Measurements from ENCODE around the gene KCNN4. TPM values are rescaled to one million over a fixed set of nuclear protein-coding genes. Genes with fewer than 3 reads are reported as not detected.
A peak's percentile ranks its signal among the peaks of the same experiment; 100 is the strongest.

KCNN4 gene
- total and polyA plus RNA-seq, 2 donors (not counting 1 experiment from before 2014, with no cell fraction given) = 107 to 267 TPM

DNA sequence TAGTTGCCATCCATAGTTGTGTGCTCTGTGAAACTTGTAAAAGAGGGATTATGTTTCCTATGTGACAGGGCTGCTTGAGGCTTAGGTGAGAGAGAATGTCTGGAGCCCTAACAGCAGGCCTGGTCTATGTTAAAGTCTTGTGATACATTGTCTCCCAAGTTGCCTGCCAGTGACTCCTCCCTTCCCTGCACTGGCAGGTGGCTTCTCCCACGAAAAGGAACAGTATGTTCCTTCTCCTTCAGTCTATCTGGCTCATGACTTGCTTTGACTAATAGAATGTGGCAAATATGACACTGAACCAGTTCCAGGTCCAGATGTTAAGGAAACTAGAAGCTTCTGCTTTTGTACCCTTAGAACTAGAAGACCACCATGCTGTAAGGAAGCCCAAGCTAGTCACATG lies 5.9 kb upstream of the KCNN4 start:
- Mint-ChIP-seq H3K9me3 (ENCODE audit: insufficient read depth) (no peaks in the 10 kb centered on the region), H3K4me3 (no peak overlapping the region)
- H3K4me2 ChIP-seq (replicated peaks; ENCODE audit: low read depth, low read length, poor library complexity, severe bottlenecking) = no peak overlapping the region

More for the DNA sequence above, 5.9 kb upstream of the KCNN4 start:
- Histone ChIP-seq H3K4me3 (ENCODE audit: control extremely low read depth in 1 of 5, extremely low read depth in 1 of 5, insufficient read depth in 1 of 5, low read depth in 2 of 5, low read length in 4 of 5) (no peak overlapping the region), H2AFZ (ENCODE audit: insufficient read depth, low read depth, low read length, poor library complexity, severe bottlenecking) (no peak overlapping the region), H3K79me2 (ENCODE audit: control insufficient read depth, insufficient read depth, low read length) (no peaks in the 10 kb centered on the region), H3K36me3 (replicated peaks in 1 of 2; ENCODE audit: control extremely low read depth in 1 of 2, control insufficient read depth in 1 of 2, extremely low read depth in 1 of 2, insufficient read depth in 2 of 2, low read length in 1 of 2) (no peaks in the 10 kb centered on the region), H3K9ac (ENCODE audit: low read length) (no peak overlapping the region), H3K27me3 (replicated peaks in 1 of 4; ENCODE audit: control extremely low read depth in 1 of 4, control insufficient read depth in 3 of 4, insufficient read depth in 4 of 4, low read length in 3 of 4) (no peaks in the 10 kb centered on the region), H3K27ac (ENCODE audit: low read length in 2 of 2) (no peak overlapping the region), H3K4me1 (ENCODE audit: control insufficient read depth in 2 of 2, insufficient read depth in 2 of 2, low read length in 2 of 2) (peaks cover 30 to 39% of the 10 kb centered on the region in 2 donors), H3K9me3 (ENCODE audit: control extremely low read depth in 1 of 3, control insufficient read depth in 2 of 3, insufficient read depth in 1 of 3, low read length in 2 of 3) (no peaks in the 10 kb centered on the region), H4K20me1 (ENCODE audit: control insufficient read depth, insufficient read depth, low read length, poor library complexity, severe bottlenecking) (no peaks in the 10 kb centered on the region)
- Mint-ChIP-seq H3K27me3 (no peaks in the 10 kb centered on the region), H3K27ac (peak overlapping the region; percentile 18), H3K4me1 (peaks cover 38% of the 10 kb centered on the region)
- TF ChIP-seq EZH2 (IDR thresholded peaks at IDR 0.05; ENCODE audit: borderline replicate concordance, insufficient read depth, low read depth, low read length, poor library complexity, severe bottlenecking) = no peak
- TF ChIP-seq, protein P1, sequence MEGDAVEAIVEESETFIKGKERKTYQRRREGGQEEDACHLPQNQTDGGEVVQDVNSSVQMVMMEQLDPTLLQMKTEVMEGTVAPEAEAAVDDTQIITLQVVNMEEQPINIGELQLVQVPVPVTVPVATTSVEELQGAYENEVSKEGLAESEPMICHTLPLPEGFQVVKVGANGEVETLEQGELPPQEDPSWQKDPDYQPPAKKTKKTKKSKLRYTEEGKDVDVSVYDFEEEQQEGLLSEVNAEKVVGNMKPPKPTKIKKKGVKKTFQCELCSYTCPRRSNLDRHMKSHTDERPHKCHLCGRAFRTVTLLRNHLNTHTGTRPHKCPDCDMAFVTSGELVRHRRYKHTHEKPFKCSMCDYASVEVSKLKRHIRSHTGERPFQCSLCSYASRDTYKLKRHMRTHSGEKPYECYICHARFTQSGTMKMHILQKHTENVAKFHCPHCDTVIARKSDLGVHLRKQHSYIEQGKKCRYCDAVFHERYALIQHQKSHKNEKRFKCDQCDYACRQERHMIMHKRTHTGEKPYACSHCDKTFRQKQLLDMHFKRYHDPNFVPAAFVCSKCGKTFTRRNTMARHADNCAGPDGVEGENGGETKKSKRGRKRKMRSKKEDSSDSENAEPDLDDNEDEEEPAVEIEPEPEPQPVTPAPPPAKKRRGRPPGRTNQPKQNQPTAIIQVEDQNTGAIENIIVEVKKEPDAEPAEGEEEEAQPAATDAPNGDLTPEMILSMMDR (IDR thresholded peaks at IDR 0.05) = no peak
- intact Hi-C loops (cut with micrococcal nuclease) = loop anchor here (10.0 kb wide), 1 partner anchor 342 kb away; no protein-coding TSS in a partner anchor
- no CpG with 5 or more reads among the region's 1 CpG for WGBS (ENCODE audit: insufficient coverage)
- POLR2A ChIA-PET = interaction anchor here (0.5 kb wide), 1 partner anchor 26 kb away, joined by 5 read pairs; no protein-coding TSS in a partner anchor
- CTCF ChIA-PET = interaction anchor here (0.7 to 2.2 kb wide), 6 partner anchors 23 to 348 kb away, joined by 3 to 27 read pairs (median 3); no protein-coding TSS in a partner anchor
- DNase-seq (no peak), ATAC-seq (ENCODE audit: low read depth) (no peak)

Measured in B cell (primary cell).